ENCODE results near the gene CREBBP. TPM values are rescaled to one million over a fixed set of nuclear protein-coding genes. Genes with fewer than 3 reads are reported as not detected.

CREBBP gene
- total and polyA plus RNA-seq, 7 donors, result 5.4 to 85.3 (median 39.5) TPM

GRCh38 chr16:3842994-3843393, 37.5 kb downstream of the CREBBP start:
- intact Hi-C loops (cut with DNase I), result no loop called here
- Histone ChIP-seq H3K36me3 (no peaks in the 10 kb centered on the region), H3K4me1 (peaks cover 0 to 73% (median 51%) of the 10 kb centered on the region in 4 donors), H3K27ac (peak overlapping the region in 2 of 4 donors; percentile 31 to 46), H3K4me3 (no peak overlapping the region), H3K9me3 (no peaks in the 10 kb centered on the region), H3K27me3 (no peaks in the 10 kb centered on the region)
- 76 to 78% methylated on average over 3 of the region's 3 CpGs for WGBS, 2 donors
- no peak for TF ChIP-seq CTCF (IDR thresholded peaks at IDR 0.05)
- no peak for TF ChIP-seq POLR2AphosphoS5 (IDR thresholded peaks at IDR 0.05)
- TF ChIP-seq POLR2A (IDR thresholded peaks at IDR 0.05), result no peak
- no peak for TF ChIP-seq EP300 (IDR thresholded peaks at IDR 0.05)
- DNase-seq, result peak; percentile 72

- no peak for TF ChIP-seq POLR2AphosphoS5 (IDR thresholded peaks at IDR 0.05)
- no peak for TF ChIP-seq EP300 (IDR thresholded peaks at IDR 0.05)
- TF ChIP-seq CTCF (IDR thresholded peaks at IDR 0.05), result no peak
- no peak for TF ChIP-seq POLR2A (IDR thresholded peaks at IDR 0.05)
- H3K36me3 ChIP-seq, result no peaks in the 10 kb centered on the region
- peaks cover 0 to 79% (median 46%) of the 10 kb centered on the region in 4 donors for H3K4me1 ChIP-seq
- no peak for DNase-seq
- H3K4me3 ChIP-seq, result no peak overlapping the region
- H3K27ac ChIP-seq, result peak overlapping the region in 2 of 4 donors; percentile 31 to 46
- no peaks in the 10 kb centered on the region for H3K27me3 ChIP-seq
- WGBS, 2 donors, result 66 to 86% methylated on average over 10 of the region's 10 CpGs
- no peaks in the 10 kb centered on the region for H3K9me3 ChIP-seq
- intact Hi-C loops (cut with DNase I), result no loop called here
Observed at GRCh38 chr16:3841729-3842508, 38.6 kb downstream of the CREBBP start.

GRCh38 chr16:3839402-3840184, 40.9 kb downstream of the CREBBP start:
- TF ChIP-seq EP300 (IDR thresholded peaks at IDR 0.05) (no peak), POLR2AphosphoS5 (IDR thresholded peaks at IDR 0.05) (no peak), CTCF (IDR thresholded peaks at IDR 0.05) (no peak), POLR2A (IDR thresholded peaks at IDR 0.05) (no peak)
- DNase-seq, result no peak
- Histone ChIP-seq H3K4me3 (no peak overlapping the region), H3K36me3 (no peaks in the 10 kb centered on the region), H3K9me3 (no peaks in the 10 kb centered on the region), H3K27ac (no peak overlapping the region), H3K4me1 (peaks cover 0 to 78% (median 43%) of the 10 kb centered on the region in 4 donors), H3K27me3 (no peaks in the 10 kb centered on the region)
- intact Hi-C loops (cut with DNase I), result no loop called here
- WGBS, 2 donors, result 90 to 95% methylated on average over 4 of the region's 4 CpGs

GRCh38 chr16:3838600-3839401, 41.7 kb downstream of the CREBBP start:
- Histone ChIP-seq H3K4me1 (peaks cover 0 to 72% (median 43%) of the 10 kb centered on the region in 4 donors), H3K9me3 (no peaks in the 10 kb centered on the region), H3K4me3 (no peak overlapping the region), H3K27ac (no peak overlapping the region), H3K36me3 (no peaks in the 10 kb centered on the region), H3K27me3 (no peaks in the 10 kb centered on the region)
- intact Hi-C loops (cut with DNase I), result no loop called here
- TF ChIP-seq POLR2A (IDR thresholded peaks at IDR 0.05) (no peak), POLR2AphosphoS5 (IDR thresholded peaks at IDR 0.05) (no peak), CTCF (IDR thresholded peaks at IDR 0.05) (no peak), EP300 (IDR thresholded peaks at IDR 0.05) (no peak)
- no peak for DNase-seq
- WGBS, 2 donors, result 93 to 94% methylated on average over 9 of the region's 9 CpGs
